Smooth muscle cell (in vitro differentiated cells): Measurements from ENCODE around the gene NACC2. TPM values are rescaled to one million over a fixed set of nuclear protein-coding genes. Genes with fewer than 3 reads are reported as not detected.

ENCODE experiments used
- DNase-seq: peaks from one replicate; lab custom pipeline; 2025; ENCODE audit not compliant: unreplicated experiment; lab: John Stamatoyannopoulos, UW
- H2AFZ ChIP-seq: fragments of 200-600 bp; sonication (generic); 2 replicates; pipeline ENCODE4 v1.6.0; 2016; ENCODE audit warnings: antibody characterized with exemption, low read depth, mild to moderate bottlenecking
- H3F3A ChIP-seq: fragments of 200-600 bp; sonication (generic); 2 replicates; pipeline ENCODE4 v1.6.0; 2017; ENCODE audit warnings: antibody characterized with exemption, low read depth
- H3K27ac ChIP-seq: fragments of 200-600 bp; sonication (generic); 2 replicates; pipeline ENCODE4 v1.5.1; 2016; ENCODE audit warnings: low read depth, mild to moderate bottlenecking
- H3K27me3 ChIP-seq: fragments of 200-600 bp; sonication (generic); 2 replicates; pipeline ENCODE4 v1.6.1; 2016; ENCODE audit warnings: low read depth, mild to moderate bottlenecking
- H3K36me3 ChIP-seq: fragments of 200-600 bp; sonication (generic); 2 replicates; pipeline ENCODE4 v1.5.1; 2016; ENCODE audit warnings: low read depth
- H3K4me1 ChIP-seq: fragments of 200-600 bp; sonication (generic); 2 replicates; pipeline ENCODE4 v1.5.1; 2016; ENCODE audit warnings: low read depth
- H3K4me2 ChIP-seq: fragments of 200-600 bp; sonication (generic); 2 replicates; pipeline ENCODE4 v1.6.0; 2016; ENCODE audit warnings: mild to moderate bottlenecking
- H3K4me3 ChIP-seq: fragments of 200-600 bp; sonication (generic); 2 replicates; pipeline ENCODE4 v1.5.1; 2016; ENCODE audit warnings: mild to moderate bottlenecking
- H3K79me2 ChIP-seq: fragments of 200-600 bp; sonication (generic); 2 replicates; pipeline ENCODE4 v1.6.0; 2016; ENCODE audit warnings: low read depth, mild to moderate bottlenecking
- H3K9ac ChIP-seq: fragments of 200-600 bp; sonication (generic); 2 replicates; pipeline ENCODE4 v1.6.0; 2016; ENCODE audit warnings: low read depth
- H3K9me3 ChIP-seq: fragments of 200-600 bp; sonication (generic); replicated peaks from 2 replicates; pipeline ENCODE4 v1.5.1; 2016; ENCODE audit warnings: low read depth
- H4K20me1 ChIP-seq: fragments of 200-600 bp; sonication (generic); 2 replicates; pipeline ENCODE4 v1.6.0; 2016; ENCODE audit warnings: low read depth
- CTCF ChIP-seq: fragments of 200-600 bp; sonication (generic); IDR thresholded peaks from 2 replicates; pipeline ENCODE4 v1.5.1; 2017; ENCODE audit warnings: borderline replicate concordance, mild to moderate bottlenecking, antibody characterized with exemption; ENCODE audit not compliant: insufficient read depth, poor library complexity, severe bottlenecking
- WGBS: methylation state at CpG from one replicate; pipeline ENCODE4 v1.1.7; 2016; ENCODE audit warnings: low lambda C conversion rate; 5-methylcytosine and 5-hydroxymethylcytosine counted together
- polyA plus RNA-seq: library from polyadenylated mRNA; unstranded; fragments of >200 nt; fragmentation: Nextera tagmentation; extraction: Ambion mirVana; gene quantifications from 2 replicates; pipeline ENCODE4 v1.2.1, GENCODE V29; 2016
- total RNA-seq: library from RNA; depleted of rRNA; stranded (reverse); fragments of >200 nt; gene quantifications from 2 replicates; pipeline ENCODE4 v1.2.3, GENCODE V29; 2014

NACC2 gene
- total and polyA plus RNA-seq, 2 experiments from 2014 or later = 6.7 to 8.8 TPM

- Histone ChIP-seq H3K79me2 (no peaks in the 10 kb centered on the region), H3K27me3 (no peaks in the 10 kb centered on the region), H3K9ac (no peak overlapping the region), H3K9me3 (no peaks in the 10 kb centered on the region), H4K20me1 (no peaks in the 10 kb centered on the region), H3K4me3 (no peak overlapping the region), H3K27ac (no peak overlapping the region), H3K36me3 (no peaks in the 10 kb centered on the region), H3K4me1 (peaks cover 37% of the 10 kb centered on the region), H2AFZ (no peak overlapping the region), H3K4me2 (no peak overlapping the region), H3F3A (peaks cover 10% of the 10 kb centered on the region)
- no peak for DNase-seq
- 88% methylated on average over 29 of the region's 29 CpGs for WGBS
- TF ChIP-seq CTCF = no peak
Observed at GRCh38 chr9:136107155-136107952, 12.3 kb upstream of the NACC2 start.

GRCh38 chr9:136105398-136106135 is 10.5 kb upstream of the NACC2 start:
- Histone ChIP-seq H4K20me1 (no peaks in the 10 kb centered on the region), H3K9me3 (no peaks in the 10 kb centered on the region), H3K9ac (no peak overlapping the region), H3K27ac (no peak overlapping the region), H3K27me3 (no peaks in the 10 kb centered on the region), H3K36me3 (no peaks in the 10 kb centered on the region), H3F3A (peaks cover 10% of the 10 kb centered on the region), H3K79me2 (no peaks in the 10 kb centered on the region), H2AFZ (no peak overlapping the region), H3K4me3 (no peak overlapping the region), H3K4me2 (peak overlapping the region; percentile 44), H3K4me1 (peaks cover 35% of the 10 kb centered on the region)
- WGBS = 61% methylated on average over 17 of the region's 17 CpGs
- no peak for DNase-seq
- no peak for TF ChIP-seq CTCF

GRCh38 chr9:136104916-136105315 is 9.8 kb upstream of the NACC2 start:
- no peak overlapping the region for H3K9ac ChIP-seq
- H3K79me2 ChIP-seq = no peaks in the 10 kb centered on the region
- H3K4me2 ChIP-seq = no peak overlapping the region
- H2AFZ ChIP-seq = no peak overlapping the region
- H3F3A ChIP-seq = peaks cover 10% of the 10 kb centered on the region
- no peaks in the 10 kb centered on the region for H4K20me1 ChIP-seq
- no peaks in the 10 kb centered on the region for H3K36me3 ChIP-seq
- TF ChIP-seq CTCF = no peak
- H3K4me3 ChIP-seq = no peak overlapping the region
- no peaks in the 10 kb centered on the region for H3K27me3 ChIP-seq
- no peak for DNase-seq
- no peaks in the 10 kb centered on the region for H3K9me3 ChIP-seq
- H3K4me1 ChIP-seq = peaks cover 35% of the 10 kb centered on the region
- 43% methylated on average over 6 of the region's 6 CpGs for WGBS
- no peak overlapping the region for H3K27ac ChIP-seq
